Stimulated activated CD8-positive, alpha-beta memory T cell treated with anti-CD3 and anti-CD28 coated beads, Interleukin-4, amount 100 ng/mL, for 24 hours (primary cell): ENCODE measurements around the gene ADAMTSL1.

Experiments used
- DNase-seq: peaks from one replicate; pipeline ENCODE4 v3.0.0-alpha.2; 2020; ENCODE audit warnings: low read depth

Gene ADAMTSL1

GRCh38 chr9:18501949-18502348 is 28.0 kb downstream of the ADAMTSL1 start:
- no peak for DNase-seq

GRCh38 chr9:18502546-18502945 is 28.6 kb downstream of the ADAMTSL1 start:
- no peak for DNase-seq

- no peak for DNase-seq
Observed at GRCh38 chr9:18504707-18505106, 30.8 kb downstream of the ADAMTSL1 start.

DNA sequence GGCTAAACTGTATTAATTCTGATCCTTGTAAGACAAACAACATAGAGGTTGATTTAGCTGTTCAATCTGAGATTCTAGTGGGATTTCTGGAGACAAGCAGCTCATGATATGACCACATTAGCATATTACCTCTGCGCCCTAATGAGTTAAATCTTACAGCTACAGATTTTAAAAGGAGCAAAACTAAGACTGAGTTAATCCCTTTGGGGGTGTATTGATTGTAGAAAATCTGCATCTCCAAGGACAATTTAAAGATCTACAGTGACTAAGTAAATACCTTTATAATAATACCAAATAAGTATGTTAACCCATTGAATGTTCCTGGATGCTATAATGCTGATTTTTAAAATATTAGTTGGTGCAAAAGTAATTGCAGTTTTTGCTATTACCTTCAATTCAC is 33.2 kb downstream of the ADAMTSL1 start:
- DNase-seq: no peak

- no peak for DNase-seq
Observed at GRCh38 chr9:18516514-18516913, 42.6 kb downstream of the ADAMTSL1 start.

DNA sequence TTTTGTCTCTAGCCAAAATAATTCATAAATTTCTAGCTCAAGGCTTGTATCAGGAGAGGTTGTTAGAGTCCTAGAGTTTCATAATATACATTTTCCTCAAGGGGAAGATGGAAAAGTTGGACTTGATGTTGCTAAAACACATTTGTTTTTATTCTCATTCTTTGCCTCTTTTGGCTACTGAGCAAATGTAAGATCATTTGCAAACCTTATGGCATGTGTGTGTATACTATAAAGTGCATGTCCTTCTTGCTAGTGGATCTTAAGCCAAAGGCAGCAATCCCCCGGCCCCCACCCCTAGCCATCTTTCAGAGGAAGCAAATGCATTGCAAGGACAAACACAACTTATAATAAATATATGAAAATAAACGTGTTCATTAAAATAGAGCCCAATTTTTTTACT is 43.0 kb downstream of the ADAMTSL1 start:
- no peak for DNase-seq

DNA sequence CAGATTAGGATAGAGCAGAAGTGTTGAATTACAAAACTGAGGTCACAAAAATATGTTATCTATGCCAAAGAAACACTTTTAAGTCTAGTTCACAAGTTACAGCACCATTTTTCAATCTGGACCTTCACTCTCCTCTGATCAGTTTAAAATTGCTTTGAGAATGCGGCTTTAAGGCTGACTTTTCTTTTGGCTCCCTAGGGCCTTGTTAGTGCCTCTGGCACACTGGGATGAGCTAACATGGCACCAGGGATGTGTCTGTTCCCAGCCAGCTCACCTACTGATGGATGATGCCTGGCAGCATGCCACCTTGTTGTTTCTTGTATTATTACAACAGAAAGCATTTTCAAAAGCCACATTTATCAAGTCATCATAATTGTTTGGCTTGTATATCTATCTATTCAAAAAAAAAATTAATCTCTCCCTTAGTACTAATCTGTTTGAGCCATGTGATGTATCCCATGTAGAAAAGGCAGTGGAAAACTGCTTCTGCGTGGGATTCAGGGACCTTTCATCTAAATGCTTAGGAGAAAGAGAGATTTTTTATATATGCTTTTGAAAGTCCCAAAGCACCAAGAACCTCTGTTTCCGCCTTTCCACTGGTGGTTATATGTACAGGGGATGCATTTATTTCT is 46.6 kb downstream of the ADAMTSL1 start:
- no peak for DNase-seq

DNA sequence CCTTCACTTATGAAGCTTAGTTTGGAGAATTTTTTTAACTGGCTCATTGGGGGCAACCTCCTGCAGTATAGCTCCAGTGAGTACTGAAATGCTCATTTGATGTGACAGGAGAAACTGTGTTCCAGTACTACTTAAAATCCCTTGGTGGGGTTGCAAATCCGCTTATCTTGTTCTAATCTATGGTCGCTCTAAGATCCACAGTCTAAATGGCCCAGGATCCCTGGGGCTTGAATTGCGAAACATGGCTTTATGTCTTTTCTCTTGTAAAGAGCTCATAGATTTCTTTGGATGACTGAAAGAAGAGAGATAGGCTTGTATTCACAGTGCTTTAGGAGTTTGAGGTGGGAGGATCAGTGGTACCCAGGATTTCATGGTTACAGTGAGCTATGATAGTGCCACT is 52.7 kb downstream of the ADAMTSL1 start:
- DNase-seq: no peak

DNA sequence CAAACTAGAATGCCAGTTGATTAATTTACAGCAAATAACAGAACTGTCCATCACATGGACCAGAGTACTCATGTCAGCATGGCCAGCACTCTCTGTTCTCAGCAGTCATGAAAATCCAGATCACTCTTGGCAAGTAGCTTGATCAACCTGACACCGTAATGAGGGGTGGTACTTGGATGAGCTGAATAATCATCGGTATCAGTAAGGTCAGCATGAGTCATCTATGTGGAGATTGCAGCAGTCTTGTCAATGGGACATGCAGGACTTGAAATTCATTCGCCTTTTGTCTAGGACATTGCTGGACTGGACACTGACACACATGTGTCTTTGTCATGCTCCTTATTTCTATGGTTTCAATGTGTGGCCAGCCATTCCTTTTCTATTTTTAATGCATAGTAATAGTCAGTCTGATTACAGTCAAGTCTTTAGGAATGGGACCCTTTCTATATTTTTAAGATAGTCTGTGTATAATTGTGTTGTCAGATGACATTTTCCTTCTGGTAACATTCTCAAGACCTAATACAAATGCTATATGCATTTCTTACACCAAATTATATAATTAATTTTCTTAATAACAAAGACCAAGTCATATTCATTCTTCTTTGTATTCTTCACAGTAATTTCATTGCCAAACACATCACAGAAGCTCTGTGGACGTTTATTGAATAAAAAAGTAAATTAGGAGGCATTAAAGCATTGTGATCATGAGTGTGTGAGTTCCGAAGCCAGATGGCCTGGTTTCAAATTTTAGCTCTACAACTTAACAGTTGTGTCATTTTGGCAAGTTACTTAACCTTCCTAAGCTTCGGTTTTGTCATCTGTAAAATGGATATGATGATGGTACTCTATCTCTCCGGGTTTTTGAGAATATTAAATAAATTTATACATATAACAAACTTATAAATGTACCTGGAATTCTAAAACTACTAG is 57.4 kb downstream of the ADAMTSL1 start:
- DNase-seq: no peak

DNA sequence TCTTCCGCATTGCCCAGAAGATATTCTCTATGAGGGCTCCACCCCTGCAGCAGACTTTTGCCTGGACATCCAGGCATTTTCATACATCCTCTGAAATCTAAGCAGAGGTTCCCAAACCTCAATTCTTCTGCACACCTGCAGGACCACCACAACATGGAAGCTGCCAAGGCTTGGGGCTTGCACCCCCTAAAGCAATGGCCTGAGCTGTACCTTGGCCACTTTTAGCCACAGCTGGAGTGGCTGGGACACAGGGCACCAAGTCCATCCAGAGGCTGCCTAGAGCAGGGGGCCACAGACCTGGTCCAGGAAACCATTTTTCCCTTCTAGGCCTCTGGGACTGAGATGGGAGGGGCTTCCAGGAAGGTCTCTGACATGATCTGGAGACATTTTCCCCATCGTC is 60.7 kb downstream of the ADAMTSL1 start:
- no peak for DNase-seq

GRCh38 chr9:18536554-18536953 is 62.6 kb downstream of the ADAMTSL1 start:
- no peak for DNase-seq

GRCh38 chr9:18539203-18539693 is 65.3 kb downstream of the ADAMTSL1 start:
- no peak for DNase-seq

GRCh38 chr9:18542837-18543405 is 69.0 kb downstream of the ADAMTSL1 start:
- no peak for DNase-seq

DNA sequence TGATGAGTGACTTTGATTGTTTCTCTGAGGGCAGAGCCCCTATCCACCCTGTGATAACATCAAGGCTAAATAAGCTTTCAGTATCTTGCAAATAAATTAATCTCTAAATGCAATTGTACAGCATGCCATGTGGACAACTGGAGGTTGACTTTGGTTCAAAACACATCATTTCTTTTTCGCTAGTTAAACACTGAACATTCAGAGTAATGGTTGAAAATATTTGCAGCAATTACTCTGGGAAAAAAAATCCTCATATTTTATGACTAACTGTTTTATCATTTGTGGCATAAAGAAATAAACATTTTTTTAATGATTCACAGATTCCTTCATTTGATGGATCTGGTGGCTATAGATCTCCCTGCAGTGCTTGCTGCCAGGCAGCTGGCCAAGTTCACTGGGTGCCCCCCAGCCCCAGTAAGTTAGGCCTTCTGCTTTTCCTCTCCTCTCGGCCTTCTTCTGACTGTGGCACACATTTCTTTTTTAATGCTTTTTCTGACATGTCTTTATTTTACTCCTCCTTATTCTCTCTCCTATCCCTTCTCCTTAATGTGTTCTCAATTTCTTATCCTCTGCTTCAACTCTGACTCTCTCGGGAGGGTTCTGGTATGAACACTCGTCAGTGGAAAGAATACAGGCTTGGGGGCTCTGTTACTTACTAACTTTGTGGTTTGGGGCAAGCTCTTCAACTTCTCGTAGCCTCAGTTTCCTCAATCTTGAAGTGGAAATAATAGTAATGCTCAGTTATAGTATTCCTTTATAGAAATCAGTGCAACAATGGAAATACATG is 69.6 kb downstream of the ADAMTSL1 start:
- no peak for DNase-seq

- DNase-seq: no peak
Observed at GRCh38 chr9:18544456-18544855, 70.5 kb downstream of the ADAMTSL1 start.

DNA sequence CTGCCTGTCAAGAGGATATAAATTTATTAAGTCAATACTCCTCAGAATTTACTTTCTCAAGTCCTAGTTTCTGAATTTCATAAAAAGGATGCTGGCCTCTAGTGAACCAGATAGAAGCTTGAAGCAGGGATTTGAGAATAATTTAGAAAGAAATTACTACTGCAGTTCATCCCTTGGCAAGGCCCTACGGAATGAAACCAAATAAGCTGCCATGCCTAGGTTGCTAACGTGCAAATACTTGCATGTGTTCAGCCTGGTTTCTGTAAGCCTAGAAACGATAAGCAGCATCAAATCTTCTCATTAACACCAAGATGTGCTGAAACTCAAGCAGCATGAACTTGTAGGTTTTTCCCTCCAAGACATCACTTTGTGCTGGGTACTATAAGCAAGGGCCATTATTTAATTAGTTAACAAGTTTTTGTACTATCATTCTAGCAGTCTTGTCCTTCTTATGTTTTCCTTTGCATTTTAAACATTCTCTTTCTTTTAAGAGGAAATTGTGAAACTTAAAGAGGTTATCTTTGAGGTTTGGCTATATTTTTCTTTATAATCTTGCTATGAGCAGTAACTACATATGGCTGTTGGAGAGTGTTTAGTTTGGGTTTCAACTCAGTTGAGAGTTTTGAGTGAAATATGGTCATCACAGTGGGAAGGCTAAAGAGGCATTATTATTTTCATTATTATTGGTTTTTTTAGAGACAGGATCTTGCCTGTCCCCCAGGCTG is 71.8 kb downstream of the ADAMTSL1 start:
- DNase-seq: no peak

DNA sequence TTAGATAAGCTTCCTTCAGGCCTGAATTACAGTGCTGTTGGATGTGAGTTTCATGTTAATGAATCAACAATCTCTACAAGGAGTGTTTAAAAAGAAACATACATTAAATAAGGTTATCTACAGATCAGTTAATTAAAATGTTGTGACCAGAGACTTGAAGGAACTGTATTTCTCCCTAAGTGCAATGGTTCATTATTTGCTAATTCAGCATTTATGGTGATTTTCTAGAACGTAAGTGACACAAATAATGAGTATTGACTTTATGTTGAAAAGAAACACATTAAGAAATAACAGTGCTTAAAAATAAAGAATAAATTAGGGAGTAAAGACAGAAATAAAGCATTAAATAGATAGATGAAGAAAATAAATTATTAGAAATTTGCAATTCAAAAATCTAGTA is 74.5 kb downstream of the ADAMTSL1 start:
- DNase-seq: no peak

- no peak for DNase-seq
Observed at GRCh38 chr9:18549772-18550171, 75.8 kb downstream of the ADAMTSL1 start.

- no peak for DNase-seq
Observed at GRCh38 chr9:18550286-18550685, 76.3 kb downstream of the ADAMTSL1 start.

GRCh38 chr9:18554244-18554643 is 80.3 kb downstream of the ADAMTSL1 start:
- DNase-seq: no peak

DNA sequence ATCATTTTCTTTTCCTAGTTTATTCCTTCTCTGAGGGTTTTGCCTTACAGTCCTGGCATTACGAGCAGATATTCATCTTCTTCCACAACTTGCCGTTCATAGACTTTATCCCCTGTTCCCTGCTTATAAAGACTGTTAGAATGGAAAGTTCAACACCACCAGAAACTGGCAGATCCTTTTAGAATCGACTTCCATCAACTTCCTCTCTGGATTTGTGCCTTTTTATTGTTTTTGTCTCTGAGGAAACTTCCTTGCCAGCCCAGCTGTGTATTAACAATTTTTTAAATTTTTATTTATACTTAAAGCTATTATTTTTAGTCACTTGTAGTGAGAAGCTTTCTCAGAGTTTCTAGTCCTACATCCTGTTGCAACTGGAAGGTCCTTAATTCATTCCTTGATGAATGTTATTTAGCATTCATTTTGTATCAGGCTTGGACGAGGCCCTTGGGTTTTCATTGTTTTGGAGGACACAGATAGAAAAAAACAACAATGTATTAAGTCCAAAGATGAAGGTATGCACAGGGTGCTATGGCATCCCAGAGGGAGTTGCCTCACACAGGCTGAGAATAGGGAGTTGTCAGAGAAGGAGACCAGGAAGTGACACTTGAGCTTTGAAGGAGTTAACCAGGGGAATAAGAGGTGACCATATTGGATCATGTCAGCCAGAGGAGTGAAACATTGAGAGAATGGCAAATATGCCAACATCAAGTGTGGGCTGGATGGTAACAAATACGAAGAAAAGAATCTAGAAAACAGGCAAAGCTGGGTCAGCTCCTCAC is 81.3 kb downstream of the ADAMTSL1 start:
- no peak for DNase-seq
